Spleen (tissue), 11 donors: Measurements from ENCODE around the gene RAB6A. TPM values are rescaled to one million over a fixed set of nuclear protein-coding genes. Genes with fewer than 3 reads are reported as not detected.

Source experiments
- DNase-seq: peaks from one replicate; pipeline ENCODE4 v3.0.0-alpha.2; 2020
- H3K27ac ChIP-seq, 8 donors: fragments of 200-600 bp; sonication (generic) in 7 of 8; 1 replicate in 4 of 8; 2 replicates in 4 of 8; pipeline versions ENCODE4 v1.5.0 to v1.8.0; 2016 to 2021; ENCODE audit warnings: inconsistent platforms in 4 of 8, mild to moderate bottlenecking in 4 of 8, moderate library complexity in 1 of 8
- H3K27me3 ChIP-seq, 7 donors: fragments of 200-600 bp; sonication (generic) in 6 of 7; replicated peaks in 1 of 7; 1 replicate in 4 of 7; 2 replicates in 3 of 7; pipeline versions ENCODE4 v1.5.0 to v1.8.0; 2016 to 2021; ENCODE audit warnings: inconsistent platforms in 3 of 7, mild to moderate bottlenecking in 1 of 7
- H3K36me3 ChIP-seq, 6 donors: fragments of 200-600 bp; sonication (generic) in 5 of 6; 1 replicate in 4 of 6; 2 replicates in 2 of 6; pipeline versions ENCODE4 v1.5.0 to v1.8.0; 2016 to 2021; ENCODE audit warnings: inconsistent platforms in 2 of 6
- H3K4me1 ChIP-seq, 6 donors: fragments of 200-600 bp; sonication (generic) in 5 of 6; 1 replicate in 3 of 6; 2 replicates in 3 of 6; pipeline versions ENCODE4 v1.5.0 to v1.8.0; 2016 to 2021; ENCODE audit warnings: inconsistent platforms in 3 of 6
- H3K4me3 ChIP-seq, 8 donors: fragments of 200-600 bp; sonication (generic) in 7 of 8; 1 replicate in 4 of 8; 2 replicates in 4 of 8; pipeline versions ENCODE4 v1.5.0 to v1.8.0; 2016 to 2021; ENCODE audit warnings: inconsistent platforms in 4 of 8, mild to moderate bottlenecking in 4 of 8, moderate library complexity in 2 of 8
- H3K9me3 ChIP-seq, 8 donors: fragments of 200-600 bp; sonication (generic) in 7 of 8; 1 replicate in 4 of 8; 2 replicates in 4 of 8; pipeline versions ENCODE4 v1.5.0 to v1.8.0; 2016 to 2021; ENCODE audit warnings: inconsistent platforms in 4 of 8
- POLR2A ChIP-seq, 3 donors: fragments of 450-650 bp; IDR thresholded peaks; one replicate each; pipeline ENCODE4 v1.5.1; 2017; ENCODE audit warnings: antibody characterized with exemption in 3 of 3, mild to moderate bottlenecking in 1 of 3
- POLR2AphosphoS5 ChIP-seq, 3 donors: sonication (generic); formaldehyde crosslinking; IDR thresholded peaks; one replicate each; pipeline ENCODE4 v1.5.1; 2017; ENCODE audit warnings: antibody characterized with exemption in 3 of 3
- WGBS, 5 donors: extraction: QIAGEN DNeasy Blood & Tissue Kit in 3 of 5; methylation state at CpG; one replicate each; pipeline versions ENCODE4 v1.1.5 to v1.1.7; 2013 to 2018; 5-methylcytosine and 5-hydroxymethylcytosine counted together
- intact Hi-C: fragments of 100-400 bp; cut with DNase I; formaldehyde crosslinking; loops from one replicate; pipeline ENCODE4 v1.15.0; 2023; ENCODE audit warnings: low total_unique reads
- polyA plus RNA-seq, 3 donors: library from polyadenylated mRNA; stranded (reverse); fragments of 200-250 nt; gene quantifications; one replicate each; pipeline ENCODE4 v1.2.1, GENCODE V29; 2013
- total RNA-seq, 7 donors: library from RNA; depleted of rRNA in 3 of 7; stranded (reverse); fragments of >200 nt in 3 of 7; fragmentation: NEBNext Ultra II Directional in 4 of 7; extraction: Animal tissue kit (Norgen Biotek cat#: 25700) in 4 of 7; gene quantifications; one replicate each; pipeline versions ENCODE4 v1.1.0 to v1.2.1, GENCODE V29; 2016 to 2021
- TF ChIP-seq, protein P1 (sequence below), 11 experiments: fragments of 200-600 bp in 7 of 11; fragments of 450-650 bp in 4 of 11; sonication (generic) in 4 of 11; IDR thresholded peaks in 8 of 11; conservative IDR thresholded peaks in 3 of 11; 1 replicate in 7 of 11; 2 replicates in 4 of 11; pipeline versions ENCODE4 v1.4.0 to v1.8.0; 2016 to 2021; ENCODE audit warnings: antibody characterized with exemption in 11 of 11, inconsistent platforms in 4 of 11, mild to moderate bottlenecking in 1 of 11
- donor health status: healthy with polysubstance abuse.
- donor health status: DM: no; HTN: no; CAD: no; lungs with moderate emphysema.
- donor health status: DM: no; HTN: no; CAD: no.
- donor health status: Bipolar disorder and iron deficiency.
- donor health status: healthy.
- donor health status: DM: no; HTN: no; CAD: no.
- donor health status: DM: yes; HTN: yes; CAD: no.

Gene RAB6A
- total and polyA plus RNA-seq, 10 donors: 25.7 to 144 (median 97.4) TPM

DNA sequence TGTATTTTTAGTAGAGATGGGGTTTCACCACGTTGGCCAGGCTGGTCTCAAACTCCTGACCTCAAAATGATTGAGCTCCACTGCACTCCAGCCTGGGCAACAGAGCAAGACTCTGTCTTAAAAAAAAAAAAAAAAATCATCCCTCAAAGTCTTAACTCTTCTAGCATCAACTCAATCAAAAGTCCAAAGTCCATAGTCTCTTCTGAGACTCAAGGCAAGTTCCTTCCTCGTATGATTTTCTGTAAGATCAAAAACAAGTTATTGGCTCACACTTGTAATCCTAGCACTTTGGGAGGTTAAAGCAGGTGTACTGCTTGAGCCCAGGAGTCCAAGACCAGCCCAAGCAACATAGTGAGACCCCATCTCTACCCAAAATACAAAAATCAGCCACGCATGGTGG is 90.1 kb downstream of the RAB6A start:
- Histone ChIP-seq H3K27me3 (no peaks in the 10 kb centered on the region), H3K27ac (no peak overlapping the region), H3K36me3 (peaks cover 0 to 21% (median 3%) of the 10 kb centered on the region in 6 donors), H3K4me3 (no peak overlapping the region), H3K4me1 (no peaks in the 10 kb centered on the region), H3K9me3 (no peaks in the 10 kb centered on the region)
- no peak for DNase-seq
- intact Hi-C loops: no loop called here
- TF ChIP-seq, protein P1, sequence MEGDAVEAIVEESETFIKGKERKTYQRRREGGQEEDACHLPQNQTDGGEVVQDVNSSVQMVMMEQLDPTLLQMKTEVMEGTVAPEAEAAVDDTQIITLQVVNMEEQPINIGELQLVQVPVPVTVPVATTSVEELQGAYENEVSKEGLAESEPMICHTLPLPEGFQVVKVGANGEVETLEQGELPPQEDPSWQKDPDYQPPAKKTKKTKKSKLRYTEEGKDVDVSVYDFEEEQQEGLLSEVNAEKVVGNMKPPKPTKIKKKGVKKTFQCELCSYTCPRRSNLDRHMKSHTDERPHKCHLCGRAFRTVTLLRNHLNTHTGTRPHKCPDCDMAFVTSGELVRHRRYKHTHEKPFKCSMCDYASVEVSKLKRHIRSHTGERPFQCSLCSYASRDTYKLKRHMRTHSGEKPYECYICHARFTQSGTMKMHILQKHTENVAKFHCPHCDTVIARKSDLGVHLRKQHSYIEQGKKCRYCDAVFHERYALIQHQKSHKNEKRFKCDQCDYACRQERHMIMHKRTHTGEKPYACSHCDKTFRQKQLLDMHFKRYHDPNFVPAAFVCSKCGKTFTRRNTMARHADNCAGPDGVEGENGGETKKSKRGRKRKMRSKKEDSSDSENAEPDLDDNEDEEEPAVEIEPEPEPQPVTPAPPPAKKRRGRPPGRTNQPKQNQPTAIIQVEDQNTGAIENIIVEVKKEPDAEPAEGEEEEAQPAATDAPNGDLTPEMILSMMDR (IDR thresholded peaks at IDR 0.05 in 8 of 11, conservative IDR thresholded peaks at IDR 0.05 in 3 of 11): no peak
- no peak for TF ChIP-seq POLR2A (IDR thresholded peaks at IDR 0.05)
- TF ChIP-seq POLR2AphosphoS5 (IDR thresholded peaks at IDR 0.05): no peak
- 84 to 87% (median 86%) methylated on average over 3 of the region's 3 CpGs for WGBS, 5 donors

DNA sequence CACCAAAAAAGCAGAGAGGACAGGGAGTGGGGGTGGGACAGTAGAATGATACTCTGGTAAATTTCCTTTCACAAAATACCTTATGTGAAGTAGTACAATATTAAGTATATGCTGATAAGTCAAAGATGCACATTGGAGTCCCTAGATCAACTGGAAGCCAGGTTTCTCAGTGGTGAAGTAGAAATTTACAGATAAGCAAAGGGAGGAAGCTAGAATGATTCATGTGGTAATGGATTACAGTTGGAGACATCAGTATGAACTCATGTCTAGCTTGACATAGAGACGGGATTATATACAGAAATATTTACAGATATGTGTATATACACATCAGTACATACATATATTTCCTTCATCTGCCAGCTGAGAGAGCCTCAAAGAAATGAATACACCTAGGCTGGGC is 93.0 kb downstream of the RAB6A start:
- H3K4me1 ChIP-seq: peaks cover 0 to 25% (median 12%) of the 10 kb centered on the region in 6 donors

DNA sequence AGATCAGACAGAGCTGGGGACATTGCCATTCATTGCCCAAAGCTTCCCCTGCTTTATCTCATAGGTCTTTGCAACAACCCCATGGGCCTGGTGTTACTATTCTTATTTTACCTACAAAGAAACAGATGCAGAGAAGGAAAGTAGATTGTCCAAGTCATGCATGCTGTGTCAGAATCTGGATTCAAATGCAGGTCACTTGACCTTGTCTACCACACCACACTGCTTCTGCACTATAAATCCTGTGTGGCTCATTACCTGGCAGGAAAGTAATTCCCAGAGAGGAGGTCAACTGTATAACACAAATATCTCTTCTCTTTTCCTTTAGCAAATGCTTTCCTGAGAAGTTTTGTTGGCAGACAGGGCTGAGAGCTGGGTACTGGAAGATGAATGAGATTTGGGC is 96.0 kb downstream of the RAB6A start:
- intact Hi-C loops: loop anchor here (10.0 kb wide), 1 partner anchor 310 kb away; no protein-coding TSS in a partner anchor
- H3K27ac ChIP-seq: peak overlapping the region in 2 of 8 donors; percentile 23 to 25

More for the DNA sequence above, 93.0 kb downstream of the RAB6A start:
- Histone ChIP-seq H3K36me3 (no peaks in the 10 kb centered on the region), H3K9me3 (no peaks in the 10 kb centered on the region), H3K27me3 (no peaks in the 10 kb centered on the region), H3K4me3 (no peak overlapping the region), H3K27ac (no peak overlapping the region)
- intact Hi-C loops: loop anchor here (10.0 kb wide), 1 partner anchor 313 kb away; no protein-coding TSS in a partner anchor
- 78 to 88% (median 85%) methylated on average over 1 of the region's 1 CpG for WGBS, 5 donors
- no peak for DNase-seq
- TF ChIP-seq POLR2AphosphoS5 (IDR thresholded peaks at IDR 0.05) (no peak), POLR2A (IDR thresholded peaks at IDR 0.05) (no peak)
- TF ChIP-seq, protein P1 (IDR thresholded peaks at IDR 0.05 in 8 of 11, conservative IDR thresholded peaks at IDR 0.05 in 3 of 11): no peak

More for the DNA sequence above, 96.0 kb downstream of the RAB6A start:
- no peak for TF ChIP-seq POLR2A (IDR thresholded peaks at IDR 0.05)
- no peak for TF ChIP-seq POLR2AphosphoS5 (IDR thresholded peaks at IDR 0.05)
- TF ChIP-seq, protein P1 (IDR thresholded peaks at IDR 0.05 in 8 of 11, conservative IDR thresholded peaks at IDR 0.05 in 3 of 11): no peak
- H3K4me3 ChIP-seq: no peak overlapping the region
- no peak for DNase-seq
- peaks cover 0 to 14% (median 0%) of the 10 kb centered on the region in 7 donors for H3K27me3 ChIP-seq
- no peaks in the 10 kb centered on the region for H3K36me3 ChIP-seq
- H3K4me1 ChIP-seq: peaks cover 0 to 42% (median 27%) of the 10 kb centered on the region in 6 donors
- no peaks in the 10 kb centered on the region for H3K9me3 ChIP-seq
